ENCODE measurements around the gene TNP1.

GRCh38 chr2:216827073-216827720 is 32.7 kb downstream of the TNP1 start:
- TF ChIP-seq EZH2phosphoT487 (IDR thresholded peaks at IDR 0.05; ENCODE audit: unreplicated experiment) (no peak), CTCF (conservative IDR thresholded peaks at IDR 0.05; ENCODE audit: low read depth in 2 of 2) (no peak), EZH2 (IDR thresholded peaks at IDR 0.05; ENCODE audit: low read depth, unreplicated experiment) (no peak), POLR2AphosphoS5 (IDR thresholded peaks at IDR 0.05; ENCODE audit: low read depth) (no peak), CREB1 (CRISPR knock-in tag; IDR thresholded peaks at IDR 0.05; ENCODE audit: low read depth) (no peak), REST (IDR thresholded peaks at IDR 0.05; ENCODE audit: unreplicated experiment) (no peak), ZNF331 (CRISPR knock-in tag; IDR thresholded peaks at IDR 0.05; ENCODE audit: low read depth) (no peak)
